Measurements from ENCODE around the gene C3orf80. TPM values are rescaled to one million over a fixed set of nuclear protein-coding genes. Genes with fewer than 3 reads are reported as not detected.

C3orf80 gene
- total RNA-seq, 1 experiment from 2014 or later = 2.4 TPM

DNA sequence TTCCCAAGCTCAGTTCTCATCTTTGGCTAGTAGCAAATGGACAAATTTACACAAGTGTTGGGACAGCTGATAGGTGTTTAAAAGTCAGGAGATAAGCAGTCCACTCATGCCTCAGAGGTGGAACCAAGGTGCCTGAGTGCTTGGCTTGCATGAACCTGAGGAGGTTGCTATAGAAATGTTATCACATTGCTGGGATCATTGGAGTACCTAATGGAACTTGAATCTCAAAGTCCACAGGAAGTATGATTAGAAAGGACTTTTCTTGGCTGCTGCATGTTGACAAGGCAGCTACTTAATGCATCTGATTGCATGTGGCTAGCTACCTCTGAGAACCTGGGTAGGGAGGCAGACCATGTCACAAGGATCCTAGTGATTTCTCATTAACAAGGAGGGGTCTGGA, 39.5 kb upstream of the C3orf80 start:
- H3K4me1 ChIP-seq (ENCODE audit: control insufficient read depth in 1 of 2, insufficient read depth in 2 of 2, low read length in 2 of 2) = no peaks in the 10 kb centered on the region
- H3K4me2 ChIP-seq (ENCODE audit: low read length) = no peak overlapping the region
- no peak overlapping the region for H2AFZ ChIP-seq (ENCODE audit: low read depth, low read length, poor library complexity, severe bottlenecking)
- H3K9ac ChIP-seq (ENCODE audit: low read length) = no peak overlapping the region
- H3K27me3 ChIP-seq (ENCODE audit: insufficient read depth, low read length) = no peaks in the 10 kb centered on the region
- H3K36me3 ChIP-seq (ENCODE audit: control insufficient read depth in 1 of 2, insufficient read depth in 2 of 2, low read length in 2 of 2) = no peaks in the 10 kb centered on the region
- no peaks in the 10 kb centered on the region for H3K9me2 ChIP-seq (ENCODE audit: insufficient read depth)
- ChIA-PET RAD21 (ENCODE audit: low non-redundant PET in 1 of 2, low total read pairs in 2 of 2, uncharacterized antibody in 2 of 2, unreplicated experiment in 2 of 2) (no interaction called here), CTCF (no interaction called here), POLR2A (no interaction called here)
- intact Hi-C loops (cut with micrococcal nuclease) = no loop called here
- DNase-seq (ENCODE audit: low read depth, low spot score) = no peak
- H3K79me2 ChIP-seq (ENCODE audit: insufficient read depth, low read length) = no peaks in the 10 kb centered on the region
- BruUV-seq (replicated peaks) = no TSS peak
- no peak overlapping the region for H3K27ac ChIP-seq (ENCODE audit: low read depth, low read length)
- ATAC-seq = no peak
- TF ChIP-seq YY1 (IDR thresholded peaks at IDR 0.05; ENCODE audit: extremely low read depth, insufficient replicate concordance, low read depth, low read length) (no peak), EZH2phosphoT487 (IDR thresholded peaks at IDR 0.05; ENCODE audit: borderline replicate concordance) (no peak), SRF (IDR thresholded peaks at IDR 0.05; ENCODE audit: low read depth) (no peak), EGR1 (IDR thresholded peaks at IDR 0.05; ENCODE audit: low read depth) (no peak), TCF7L2 (IDR thresholded peaks at IDR 0.05; ENCODE audit: borderline replicate concordance, extremely low read depth, insufficient read depth, insufficient read length) (no peak), POLR2A (IDR thresholded peaks at IDR 0.05; ENCODE audit: borderline replicate concordance, extremely low read depth, insufficient read depth, insufficient read length) (no peak), JUND (IDR thresholded peaks at IDR 0.05) (no peak)
- TF ChIP-seq, protein P1, sequence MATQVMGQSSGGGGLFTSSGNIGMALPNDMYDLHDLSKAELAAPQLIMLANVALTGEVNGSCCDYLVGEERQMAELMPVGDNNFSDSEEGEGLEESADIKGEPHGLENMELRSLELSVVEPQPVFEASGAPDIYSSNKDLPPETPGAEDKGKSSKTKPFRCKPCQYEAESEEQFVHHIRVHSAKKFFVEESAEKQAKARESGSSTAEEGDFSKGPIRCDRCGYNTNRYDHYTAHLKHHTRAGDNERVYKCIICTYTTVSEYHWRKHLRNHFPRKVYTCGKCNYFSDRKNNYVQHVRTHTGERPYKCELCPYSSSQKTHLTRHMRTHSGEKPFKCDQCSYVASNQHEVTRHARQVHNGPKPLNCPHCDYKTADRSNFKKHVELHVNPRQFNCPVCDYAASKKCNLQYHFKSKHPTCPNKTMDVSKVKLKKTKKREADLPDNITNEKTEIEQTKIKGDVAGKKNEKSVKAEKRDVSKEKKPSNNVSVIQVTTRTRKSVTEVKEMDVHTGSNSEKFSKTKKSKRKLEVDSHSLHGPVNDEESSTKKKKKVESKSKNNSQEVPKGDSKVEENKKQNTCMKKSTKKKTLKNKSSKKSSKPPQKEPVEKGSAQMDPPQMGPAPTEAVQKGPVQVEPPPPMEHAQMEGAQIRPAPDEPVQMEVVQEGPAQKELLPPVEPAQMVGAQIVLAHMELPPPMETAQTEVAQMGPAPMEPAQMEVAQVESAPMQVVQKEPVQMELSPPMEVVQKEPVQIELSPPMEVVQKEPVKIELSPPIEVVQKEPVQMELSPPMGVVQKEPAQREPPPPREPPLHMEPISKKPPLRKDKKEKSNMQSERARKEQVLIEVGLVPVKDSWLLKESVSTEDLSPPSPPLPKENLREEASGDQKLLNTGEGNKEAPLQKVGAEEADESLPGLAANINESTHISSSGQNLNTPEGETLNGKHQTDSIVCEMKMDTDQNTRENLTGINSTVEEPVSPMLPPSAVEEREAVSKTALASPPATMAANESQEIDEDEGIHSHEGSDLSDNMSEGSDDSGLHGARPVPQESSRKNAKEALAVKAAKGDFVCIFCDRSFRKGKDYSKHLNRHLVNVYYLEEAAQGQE (IDR thresholded peaks at IDR 0.05; ENCODE audit: low read depth) = no peak
- TF ChIP-seq, protein P2, sequence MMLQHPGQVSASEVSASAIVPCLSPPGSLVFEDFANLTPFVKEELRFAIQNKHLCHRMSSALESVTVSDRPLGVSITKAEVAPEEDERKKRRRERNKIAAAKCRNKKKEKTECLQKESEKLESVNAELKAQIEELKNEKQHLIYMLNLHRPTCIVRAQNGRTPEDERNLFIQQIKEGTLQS (IDR thresholded peaks at IDR 0.05) = no peak
- TF ChIP-seq, protein P3, sequence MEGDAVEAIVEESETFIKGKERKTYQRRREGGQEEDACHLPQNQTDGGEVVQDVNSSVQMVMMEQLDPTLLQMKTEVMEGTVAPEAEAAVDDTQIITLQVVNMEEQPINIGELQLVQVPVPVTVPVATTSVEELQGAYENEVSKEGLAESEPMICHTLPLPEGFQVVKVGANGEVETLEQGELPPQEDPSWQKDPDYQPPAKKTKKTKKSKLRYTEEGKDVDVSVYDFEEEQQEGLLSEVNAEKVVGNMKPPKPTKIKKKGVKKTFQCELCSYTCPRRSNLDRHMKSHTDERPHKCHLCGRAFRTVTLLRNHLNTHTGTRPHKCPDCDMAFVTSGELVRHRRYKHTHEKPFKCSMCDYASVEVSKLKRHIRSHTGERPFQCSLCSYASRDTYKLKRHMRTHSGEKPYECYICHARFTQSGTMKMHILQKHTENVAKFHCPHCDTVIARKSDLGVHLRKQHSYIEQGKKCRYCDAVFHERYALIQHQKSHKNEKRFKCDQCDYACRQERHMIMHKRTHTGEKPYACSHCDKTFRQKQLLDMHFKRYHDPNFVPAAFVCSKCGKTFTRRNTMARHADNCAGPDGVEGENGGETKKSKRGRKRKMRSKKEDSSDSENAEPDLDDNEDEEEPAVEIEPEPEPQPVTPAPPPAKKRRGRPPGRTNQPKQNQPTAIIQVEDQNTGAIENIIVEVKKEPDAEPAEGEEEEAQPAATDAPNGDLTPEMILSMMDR (IDR thresholded peaks at IDR 0.05 in 2 of 3, conservative IDR thresholded peaks at IDR 0.05 in 1 of 3; ENCODE audit: borderline replicate concordance in 1 of 3, insufficient read depth in 1 of 3, low read depth in 2 of 3, low read length in 2 of 3) = no peak
- H3K9me3 ChIP-seq (ENCODE audit: control insufficient read depth in 1 of 2, insufficient read depth in 1 of 2, low read depth in 1 of 2, low read length in 2 of 2) = no peaks in the 10 kb centered on the region
- no peaks in the 10 kb centered on the region for H4K20me1 ChIP-seq (ENCODE audit: insufficient read depth)
- no peak overlapping the region for H3K4me3 ChIP-seq (replicated peaks in 1 of 2; ENCODE audit: low read depth in 1 of 2, low read length in 2 of 2)

Data from HCT116 (cell line).